UCSD-AML1 (cell line): ENCODE data around the gene AMOTL2.

Experiments
- DNase-seq: peaks from one replicate; lab custom pipeline; 2025; ENCODE audit not compliant: unreplicated experiment; lab: John Stamatoyannopoulos, UW

The AMOTL2 gene

GRCh38 chr3:134353831-134354611, 20.2 kb downstream of the AMOTL2 start:
- DNase-seq, result no peak

GRCh38 chr3:134353171-134353825, 20.9 kb downstream of the AMOTL2 start:
- DNase-seq, result no peak

GRCh38 chr3:134352031-134352671, 22.1 kb downstream of the AMOTL2 start:
- DNase-seq, result no peak

GRCh38 chr3:134351427-134351826, 22.8 kb downstream of the AMOTL2 start:
- DNase-seq, result no peak

GRCh38 chr3:134350861-134351311, 23.4 kb downstream of the AMOTL2 start:
- no peak for DNase-seq

GRCh38 chr3:134350266-134350665, 24.0 kb downstream of the AMOTL2 start:
- DNase-seq, result no peak

- DNase-seq, result no peak
Measured at GRCh38 chr3:134348524-134348923, 25.7 kb downstream of the AMOTL2 start.

GRCh38 chr3:134347551-134347950, 26.7 kb downstream of the AMOTL2 start:
- DNase-seq, result no peak

- no peak for DNase-seq
Measured at GRCh38 chr3:134346744-134347143, 27.5 kb downstream of the AMOTL2 start.

GRCh38 chr3:134345202-134345601, 29.0 kb downstream of the AMOTL2 start:
- DNase-seq, result no peak

GRCh38 chr3:134344560-134344959, 29.7 kb downstream of the AMOTL2 start:
- DNase-seq, result no peak

GRCh38 chr3:134342259-134342658, 32.0 kb downstream of the AMOTL2 start:
- no peak for DNase-seq

GRCh38 chr3:134341389-134341788, 32.9 kb downstream of the AMOTL2 start:
- DNase-seq, result no peak

- DNase-seq, result no peak
Measured at GRCh38 chr3:134340982-134341365, 33.3 kb downstream of the AMOTL2 start.

- no peak for DNase-seq
Measured at GRCh38 chr3:134340362-134340981, 33.8 kb downstream of the AMOTL2 start.

GRCh38 chr3:134339913-134340312, 34.3 kb downstream of the AMOTL2 start:
- DNase-seq, result no peak

- no peak for DNase-seq
Measured at GRCh38 chr3:134339331-134339730, 34.9 kb downstream of the AMOTL2 start.

- DNase-seq, result no peak
Measured at GRCh38 chr3:134338516-134339261, 35.6 kb downstream of the AMOTL2 start.

- DNase-seq, result no peak
Measured at GRCh38 chr3:134338201-134338512, 36.1 kb downstream of the AMOTL2 start.

GRCh38 chr3:134337511-134338200, 36.6 kb downstream of the AMOTL2 start:
- no peak for DNase-seq
